Stimulated activated CD8-positive, alpha-beta memory T cell treated with anti-CD3 and anti-CD28 coated beads, Interleukin-12 subunit alpha, Interleukin-12 subunit beta, amount 100 ng/mL, for 24 hours (primary cell): ENCODE data around the gene SMARCA4.
A peak's percentile ranks its signal among the peaks of the same experiment; 100 is the strongest.
"Not testable (repeated sequence)": the region's sequence is repeated elsewhere in the genome, so short reads cannot be mapped to it uniquely, and the experiment has no call there.

Experiments used
- DNase-seq: peaks from one replicate; pipeline ENCODE4 v3.0.0-alpha.2; 2020; ENCODE audit errors: extremely low read depth

SMARCA4 gene

DNA sequence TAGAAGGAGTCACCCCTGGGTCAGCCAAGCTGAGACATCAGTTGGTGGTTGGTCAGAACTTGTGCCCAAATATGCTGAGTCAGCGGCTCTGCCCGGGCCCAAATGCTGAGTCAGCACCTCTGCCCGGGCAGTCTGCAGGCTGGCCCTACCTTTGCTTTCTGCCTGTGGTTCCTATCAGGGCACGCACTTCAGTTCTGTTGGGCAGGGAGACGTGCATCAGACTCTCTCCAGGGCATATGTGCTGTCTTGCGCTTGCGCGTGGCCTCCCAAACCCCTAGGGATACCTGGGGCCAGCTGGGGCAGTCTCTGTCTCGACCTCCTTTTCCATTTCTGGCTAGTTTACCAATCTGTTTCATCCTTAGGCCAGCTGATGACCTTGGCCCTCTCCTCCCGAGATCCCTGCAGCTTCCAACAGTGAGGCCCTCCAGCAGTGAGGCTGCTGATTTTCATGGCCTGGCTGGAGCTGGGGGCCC lies 104.0 kb downstream of the SMARCA4 start:
- DNase-seq, result no peak

DNA sequence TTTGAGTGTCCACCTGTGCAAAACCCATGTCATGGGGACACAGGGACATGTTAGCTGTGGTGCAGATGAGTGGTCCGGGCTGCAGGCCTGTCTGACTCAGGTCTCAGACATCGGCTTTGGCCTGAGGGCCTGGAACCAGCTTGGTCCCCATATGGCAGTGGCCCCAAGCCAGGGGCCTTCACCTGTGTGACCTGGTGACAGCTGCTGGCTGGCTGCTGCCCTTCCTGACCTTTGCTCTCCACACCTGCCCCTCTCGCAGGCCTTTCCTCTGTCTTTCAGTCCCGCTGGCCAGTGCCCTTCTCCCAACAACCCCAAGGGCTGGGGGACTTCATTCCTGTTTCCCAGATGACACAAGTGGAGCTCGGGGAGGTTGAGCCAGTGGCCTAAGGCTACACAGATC lies 105.5 kb downstream of the SMARCA4 start:
- DNase-seq, result no peak

DNA sequence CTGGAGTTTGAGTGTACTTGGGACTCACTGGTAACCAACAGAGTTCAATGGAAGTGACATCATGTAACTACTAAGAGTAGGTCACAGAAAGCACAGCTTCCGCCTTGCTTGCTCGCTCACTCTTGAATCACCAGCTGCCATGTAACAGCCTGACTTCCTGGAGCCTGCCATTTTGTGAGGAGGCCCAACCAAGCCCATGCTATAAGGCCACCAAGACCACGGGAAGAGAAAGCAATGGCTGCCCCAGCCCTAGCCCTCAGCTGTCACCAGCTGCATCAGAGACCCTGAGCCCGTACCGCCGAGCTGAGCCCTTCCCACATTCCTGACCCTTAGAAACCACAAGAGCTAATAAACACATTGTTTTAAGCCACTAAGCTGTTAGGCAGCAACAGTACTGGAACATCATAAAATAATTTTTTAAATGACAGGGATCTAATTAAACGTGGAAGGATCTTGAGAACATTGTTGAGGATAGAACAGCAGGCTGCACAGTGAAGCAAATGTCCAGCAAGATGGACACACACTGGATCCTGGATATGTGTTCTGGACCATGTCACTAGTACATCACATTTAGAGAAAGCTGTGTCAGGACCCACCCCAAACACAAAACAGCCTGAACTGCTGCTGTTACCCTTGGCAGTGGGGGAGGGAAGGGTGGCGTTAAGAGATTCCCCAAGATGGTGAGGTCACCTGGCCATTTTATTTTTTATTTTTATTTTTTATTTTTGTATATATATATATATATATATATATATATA lies 106.7 kb downstream of the SMARCA4 start:
- no peak for DNase-seq

DNA sequence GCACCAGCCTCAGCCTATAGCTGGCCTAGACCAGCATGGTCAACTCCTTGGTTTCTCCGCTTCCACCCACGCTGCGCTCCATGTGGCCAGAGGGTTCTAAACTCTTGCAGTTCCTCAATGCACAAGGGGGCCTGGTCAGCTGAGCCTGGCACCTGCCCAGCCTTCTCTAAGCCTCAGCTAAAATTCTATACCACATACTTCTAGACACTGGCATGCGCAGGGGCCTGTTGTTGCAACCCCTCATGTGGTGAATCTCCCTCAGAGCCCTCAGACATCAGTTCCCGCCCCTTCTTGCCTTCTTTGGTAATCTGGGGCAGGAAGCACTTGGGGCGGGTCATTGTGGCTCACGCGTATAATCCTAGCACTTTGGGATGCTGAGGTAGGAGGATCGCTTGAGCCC lies 108.7 kb downstream of the SMARCA4 start:
- DNase-seq, result no peak

DNA sequence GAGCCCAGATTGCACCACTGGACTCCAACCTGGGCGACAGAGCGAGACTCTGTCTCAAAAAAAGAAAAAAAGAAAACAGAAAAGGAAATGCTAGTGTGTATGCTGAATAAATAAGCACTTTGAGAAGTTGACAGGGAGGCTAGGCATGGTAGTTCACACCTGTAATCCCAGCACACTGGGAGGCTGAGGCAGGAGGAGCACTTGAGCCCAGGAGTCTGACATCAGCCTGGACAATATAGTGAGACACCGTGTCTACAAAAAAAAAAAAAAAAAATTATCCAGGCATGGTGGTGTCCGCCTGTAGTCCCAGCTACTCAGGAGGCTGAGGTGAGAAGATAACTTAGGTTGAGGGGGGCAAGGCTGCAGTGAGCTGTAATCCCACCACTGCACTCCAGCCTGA lies 109.3 kb downstream of the SMARCA4 start:
- DNase-seq, result no peak

DNA sequence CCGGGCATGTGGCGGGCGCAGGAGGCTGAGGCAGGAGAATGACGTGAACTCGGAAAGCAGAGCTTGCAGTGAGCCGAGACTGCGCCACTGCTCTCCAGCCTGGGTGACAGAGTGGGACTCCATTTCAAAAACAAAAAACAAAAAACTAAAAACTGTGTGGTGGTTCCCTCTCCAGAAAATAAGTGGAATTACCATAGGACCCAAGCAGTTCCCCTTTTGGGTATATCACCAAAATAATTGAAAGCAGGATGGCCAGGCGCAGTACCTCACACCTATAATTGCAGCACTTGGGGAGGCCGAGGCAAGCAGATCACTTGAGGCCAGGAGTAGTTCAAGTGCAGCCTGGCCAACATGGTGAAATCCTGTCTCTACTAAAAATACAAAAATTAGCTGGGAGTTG lies 112.7 kb downstream of the SMARCA4 start:
- DNase-seq, result no peak

DNA sequence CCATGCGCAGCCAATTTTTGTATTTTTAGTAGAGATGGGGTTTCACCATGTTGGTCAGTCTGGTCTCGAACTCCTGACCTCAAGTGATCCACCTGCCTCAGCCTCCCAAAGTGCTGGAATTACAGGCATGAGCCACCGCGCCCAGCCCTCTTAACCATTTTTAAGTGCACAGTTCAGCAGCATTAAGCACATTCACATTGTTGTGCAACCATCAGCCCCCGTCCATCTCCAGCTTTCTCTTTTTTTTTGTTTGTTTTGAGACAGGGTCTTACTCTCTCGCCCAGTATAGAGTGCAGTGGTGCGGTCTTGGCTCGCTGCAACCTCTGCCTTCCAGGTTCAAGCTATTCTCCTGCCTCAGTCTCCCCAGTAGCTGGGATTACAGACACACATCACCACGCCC lies 116.0 kb downstream of the SMARCA4 start:
- not testable (repeated sequence) for DNase-seq

DNA sequence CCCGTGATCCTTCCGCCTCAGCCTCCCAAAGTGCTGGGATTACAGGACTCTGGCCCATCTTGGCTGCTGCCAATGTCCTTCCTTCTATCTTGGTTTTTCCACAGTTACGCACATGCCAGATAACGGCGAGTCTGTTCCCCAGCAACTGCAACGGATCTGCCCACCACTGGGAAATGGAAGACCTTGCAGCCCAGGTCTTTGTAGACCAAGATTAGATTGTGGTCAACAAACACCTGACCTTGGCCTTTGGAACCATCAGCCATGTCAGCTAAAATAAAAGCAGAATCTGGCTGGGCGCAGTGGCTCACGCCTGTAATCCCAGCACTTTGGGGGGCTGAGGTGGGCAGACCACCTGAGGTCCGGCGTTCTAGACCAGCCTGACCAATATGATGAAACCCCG lies 118.1 kb downstream of the SMARCA4 start:
- no peak for DNase-seq

DNA sequence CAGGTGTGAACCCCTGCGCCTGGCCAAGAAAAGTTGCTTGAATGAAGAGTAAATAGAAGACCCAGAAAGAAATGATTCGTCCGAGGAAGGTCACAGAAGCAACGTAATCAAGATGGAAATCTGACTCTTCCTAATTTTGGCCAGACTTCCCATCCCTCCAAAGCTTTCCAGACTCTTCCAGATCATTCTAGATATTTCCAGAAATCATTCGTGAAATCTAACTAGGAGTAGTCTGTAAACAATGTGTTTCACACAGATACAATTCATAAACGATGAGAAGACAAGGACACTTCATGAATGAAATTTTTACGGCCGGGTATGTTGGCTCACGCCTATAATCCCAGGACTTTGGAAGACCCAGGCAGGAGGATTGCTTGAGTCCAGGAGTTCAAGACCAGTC lies 119.2 kb downstream of the SMARCA4 start:
- DNase-seq, result no peak

DNA sequence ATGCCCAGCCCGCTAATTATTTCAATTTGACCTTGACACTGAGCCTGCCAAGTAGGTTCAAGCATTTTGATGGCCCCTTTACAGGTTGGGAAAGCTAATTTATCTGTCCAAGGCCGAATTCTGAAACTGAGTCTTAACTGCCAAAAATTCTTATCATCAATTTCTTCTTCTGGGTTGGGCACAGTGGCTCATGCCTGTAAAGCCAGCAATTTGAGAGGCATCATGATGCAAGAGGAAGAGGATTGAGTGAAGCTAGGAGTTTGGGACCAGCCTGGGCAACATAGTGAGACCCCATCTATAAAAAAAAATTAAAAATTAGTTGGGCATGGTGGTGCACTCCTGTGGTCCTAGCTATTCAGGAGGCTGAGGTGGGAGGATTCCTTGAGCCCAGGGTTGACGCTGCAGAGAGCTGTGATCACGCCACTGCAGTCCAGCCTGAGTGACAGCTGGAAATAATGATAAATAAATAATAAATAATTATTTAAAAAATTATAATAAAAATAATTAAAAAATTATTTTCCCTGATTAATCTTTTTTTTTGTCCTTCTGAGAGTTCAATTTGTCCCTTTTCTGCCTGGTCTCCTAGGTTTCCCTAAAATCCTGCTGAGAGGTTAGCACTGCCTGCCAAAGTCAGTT lies 127.2 kb downstream of the SMARCA4 start:
- no peak for DNase-seq

DNA sequence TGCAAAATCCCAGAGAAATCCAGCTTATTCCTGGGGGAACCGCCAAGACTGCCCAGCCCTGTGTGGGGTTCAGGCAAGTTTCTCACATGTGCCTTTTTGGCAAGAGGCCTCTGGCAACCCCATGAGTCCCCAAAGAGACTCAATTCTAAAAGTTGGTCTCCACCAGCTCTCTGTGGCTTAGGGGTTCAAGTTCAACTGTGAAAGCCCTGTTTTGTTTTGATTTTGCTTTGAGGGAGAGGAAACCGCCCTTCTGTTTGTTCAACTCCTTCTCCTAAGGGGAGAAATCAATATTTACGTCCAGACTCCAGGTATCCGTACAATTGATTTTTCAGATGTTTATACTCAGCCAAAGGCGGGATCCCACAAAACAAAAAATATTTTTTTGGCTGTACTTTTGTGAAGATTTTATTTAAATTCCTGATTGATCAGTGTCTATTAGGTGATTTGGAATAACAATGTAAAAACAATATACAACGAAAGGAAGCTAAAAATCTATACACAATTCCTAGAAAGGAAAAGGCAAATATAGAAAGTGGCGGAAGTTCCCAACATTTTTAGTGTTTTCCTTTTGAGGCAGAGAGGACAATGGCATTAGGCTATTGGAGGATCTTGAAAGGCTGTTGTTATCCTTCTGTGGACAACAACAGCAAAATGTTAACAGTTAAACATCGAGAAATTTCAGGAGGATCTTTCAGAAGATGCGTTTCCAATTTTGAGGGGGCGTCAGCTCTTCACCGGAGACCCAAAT lies 127.8 kb downstream of the SMARCA4 start:
- no peak for DNase-seq

DNA sequence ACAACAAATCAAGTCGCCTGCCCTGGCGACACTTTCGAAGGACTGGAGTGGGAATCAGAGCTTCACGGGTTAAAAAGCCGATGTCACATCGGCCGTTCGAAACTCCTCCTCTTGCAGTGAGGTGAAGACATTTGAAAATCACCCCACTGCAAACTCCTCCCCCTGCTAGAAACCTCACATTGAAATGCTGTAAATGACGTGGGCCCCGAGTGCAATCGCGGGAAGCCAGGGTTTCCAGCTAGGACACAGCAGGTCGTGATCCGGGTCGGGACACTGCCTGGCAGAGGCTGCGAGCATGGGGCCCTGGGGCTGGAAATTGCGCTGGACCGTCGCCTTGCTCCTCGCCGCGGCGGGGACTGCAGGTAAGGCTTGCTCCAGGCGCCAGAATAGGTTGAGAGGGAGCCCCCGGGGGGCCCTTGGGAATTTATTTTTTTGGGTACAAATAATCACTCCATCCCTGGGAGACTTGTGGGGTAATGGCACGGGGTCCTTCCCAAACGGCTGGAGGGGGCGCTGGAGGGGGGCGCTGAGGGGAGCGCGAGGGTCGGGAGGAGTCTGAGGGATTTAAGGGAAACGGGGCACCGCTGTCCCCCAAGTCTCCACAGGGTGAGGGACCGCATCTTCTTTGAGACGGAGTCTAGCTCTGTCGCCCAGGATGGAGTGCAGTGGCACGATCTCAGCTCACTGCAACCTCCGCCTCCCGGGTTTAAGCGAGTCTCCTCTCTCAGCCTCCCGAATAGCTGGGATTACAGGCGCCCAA lies 128.6 kb downstream of the SMARCA4 start, which contains the start of gene LDLR:
TSS of gene LDLR (plus strand) at position 210 of the 760 bp plus-strand sequence. CDS start at position 296, 86 bp downstream.
- DNase-seq, result peak; percentile 49

DNA sequence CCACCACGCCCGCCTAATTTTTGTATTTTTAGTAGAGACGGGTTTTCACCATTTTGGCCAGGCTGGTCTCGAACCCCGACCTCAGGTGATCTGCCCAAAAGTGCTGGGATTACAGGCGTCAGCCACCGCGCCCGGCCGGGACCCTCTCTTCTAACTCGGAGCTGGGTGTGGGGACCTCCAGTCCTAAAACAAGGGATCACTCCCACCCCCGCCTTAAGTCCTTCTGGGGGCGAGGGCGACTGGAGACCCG lies 129.1 kb downstream of the SMARCA4 start:
- not testable (repeated sequence) for DNase-seq

DNA sequence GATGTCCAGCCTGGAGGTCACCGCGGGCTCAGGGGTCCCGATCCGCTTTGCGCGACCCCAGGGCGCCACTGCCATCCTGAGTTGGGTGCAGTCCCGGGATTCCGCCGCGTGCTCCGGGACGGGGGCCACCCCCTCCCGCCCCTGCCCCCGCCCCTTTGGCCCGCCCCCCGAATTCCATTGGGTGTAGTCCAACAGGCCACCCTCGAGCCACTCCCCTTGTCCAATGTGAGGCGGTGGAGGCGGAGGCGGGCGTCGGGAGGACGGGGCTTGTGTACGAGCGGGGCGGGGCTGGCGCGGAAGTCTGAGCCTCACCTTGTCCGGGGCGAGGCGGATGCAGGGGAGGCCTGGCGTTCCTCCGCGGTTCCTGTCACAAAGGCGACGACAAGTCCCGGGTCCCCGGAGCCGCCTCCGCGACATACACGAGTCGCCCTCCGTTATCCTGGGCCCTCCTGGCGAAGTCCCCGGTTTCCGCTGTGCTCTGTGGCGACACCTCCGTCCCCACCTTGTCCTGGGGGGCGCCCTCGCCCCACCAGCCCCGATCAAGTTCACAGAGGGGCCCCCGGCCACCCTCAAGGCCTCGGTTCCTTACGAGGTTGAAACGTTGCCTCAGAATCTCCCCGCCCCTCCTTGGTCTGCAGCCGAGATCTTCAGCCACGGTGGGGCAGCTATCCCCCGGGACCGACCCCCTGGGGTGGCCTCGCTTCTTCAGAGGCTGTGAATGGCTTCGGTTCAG lies 129.6 kb downstream of the SMARCA4 start:
- peak; percentile 96 for DNase-seq

DNA sequence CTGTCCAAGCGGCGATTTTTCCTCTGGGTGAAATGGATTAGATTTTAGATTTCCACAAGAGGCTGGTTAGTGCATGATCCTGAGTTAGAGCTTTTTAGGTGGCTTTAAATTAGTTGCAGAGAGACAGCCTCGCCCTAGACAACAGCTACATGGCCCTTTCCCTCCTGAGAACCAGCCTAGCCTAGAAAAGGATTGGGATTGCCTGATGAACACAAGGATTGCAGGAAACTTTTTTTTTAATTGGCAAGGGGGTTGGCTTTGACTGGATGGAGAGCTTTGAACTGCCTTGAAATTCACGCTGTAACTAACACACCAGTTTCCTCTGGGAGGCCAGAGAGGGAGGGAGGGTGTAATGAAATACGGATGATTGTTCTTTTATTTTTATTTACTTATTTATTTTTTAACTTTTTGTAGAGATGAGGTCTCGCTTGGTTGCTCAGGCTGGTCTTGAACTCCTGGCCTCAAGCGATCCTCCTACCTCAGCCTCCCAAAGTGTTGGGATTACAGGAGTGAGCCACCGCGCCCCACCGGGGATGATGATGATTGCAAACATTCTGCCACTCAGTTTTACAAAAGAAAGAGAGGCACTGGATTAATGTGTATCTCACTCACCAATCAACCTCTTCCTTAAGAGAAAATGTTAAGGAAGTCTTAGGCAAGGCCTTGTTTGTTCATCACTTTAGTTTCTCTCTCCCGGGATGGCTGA lies 130.3 kb downstream of the SMARCA4 start:
- DNase-seq, result no peak

DNA sequence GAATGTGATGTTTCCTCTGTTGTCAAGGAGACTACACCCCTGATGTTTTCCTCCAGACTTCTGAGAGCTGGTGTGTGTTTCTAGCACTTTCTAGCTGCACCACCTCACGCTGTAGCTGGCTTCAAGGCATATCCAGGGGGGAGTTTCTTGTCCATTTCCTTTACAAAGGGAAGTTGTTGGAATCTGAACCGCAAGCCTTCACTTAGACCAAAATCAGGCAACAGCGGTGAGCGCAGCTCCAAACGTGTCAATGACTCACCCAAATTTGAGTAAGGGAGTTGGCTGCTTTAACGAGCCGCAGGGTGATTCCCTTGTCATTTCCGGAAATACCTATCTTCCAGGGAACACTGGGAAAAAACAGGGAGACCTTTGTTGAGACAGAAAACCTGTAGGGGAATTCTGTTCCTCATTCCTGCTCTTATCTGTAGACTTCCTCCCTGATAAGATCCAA lies 130.9 kb downstream of the SMARCA4 start:
- no peak for DNase-seq

DNA sequence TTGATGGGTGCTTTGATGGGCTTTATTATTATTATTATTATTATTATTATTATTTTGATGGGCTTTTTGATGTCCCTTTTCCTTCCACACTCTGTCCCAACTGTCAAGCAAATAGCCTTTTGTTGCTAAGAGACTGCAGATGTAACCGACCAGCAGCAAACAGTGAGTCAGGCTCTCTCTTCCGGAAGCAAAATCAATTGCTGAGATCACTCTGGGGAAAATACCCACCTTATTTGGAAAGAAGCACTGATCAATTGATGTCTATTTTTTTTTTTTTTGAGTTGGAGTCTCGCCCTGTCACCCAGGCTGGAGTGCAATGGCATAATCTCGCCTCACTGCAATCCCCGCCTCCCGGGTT lies 131.3 kb downstream of the SMARCA4 start:
- no peak for DNase-seq

DNA sequence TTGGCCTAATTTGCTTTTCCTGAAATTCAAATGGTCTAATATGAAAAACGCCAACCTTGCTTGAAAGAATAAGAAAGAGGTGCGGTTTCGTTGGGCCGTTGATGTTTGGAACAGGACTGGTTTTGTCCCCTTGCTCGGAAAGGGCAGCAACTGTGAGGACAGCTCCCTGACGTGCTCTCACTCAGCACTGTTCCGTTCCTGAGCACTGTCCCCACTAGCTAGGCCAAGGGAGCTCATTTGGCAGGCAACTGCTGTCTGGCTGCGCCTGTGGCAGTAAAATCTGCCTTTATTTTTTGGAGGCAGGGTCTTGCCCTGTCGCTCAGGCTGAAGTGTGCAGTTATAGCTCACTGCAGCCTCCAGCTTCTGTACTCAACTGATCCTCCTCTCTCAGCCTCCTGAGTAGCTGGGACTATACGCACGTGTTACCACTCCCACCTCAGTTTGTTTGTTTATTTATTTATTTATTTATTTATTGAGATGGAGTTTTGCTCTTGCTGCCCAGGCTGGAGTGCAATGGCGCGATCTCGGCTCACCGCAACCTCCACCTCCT lies 132.9 kb downstream of the SMARCA4 start:
- DNase-seq, result no peak

DNA sequence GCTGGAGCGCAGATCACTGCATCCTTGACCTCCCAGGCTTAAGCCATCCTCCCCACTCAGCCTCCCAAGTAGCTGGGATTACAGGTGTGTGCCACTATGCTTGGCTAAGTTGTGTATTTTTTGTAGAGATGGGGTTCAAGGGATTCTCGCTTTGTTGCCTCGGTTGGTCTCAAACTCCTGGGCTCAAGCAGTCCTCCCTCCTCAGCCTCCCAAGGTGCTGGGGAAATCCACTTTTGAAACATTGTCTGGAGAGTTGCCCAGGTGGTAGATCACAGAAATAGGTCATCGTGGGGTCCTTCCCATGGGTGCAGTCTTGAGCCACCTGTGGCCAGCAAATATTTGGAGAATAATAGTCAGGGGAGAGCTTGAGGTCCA lies 133.7 kb downstream of the SMARCA4 start:
- no peak for DNase-seq

DNA sequence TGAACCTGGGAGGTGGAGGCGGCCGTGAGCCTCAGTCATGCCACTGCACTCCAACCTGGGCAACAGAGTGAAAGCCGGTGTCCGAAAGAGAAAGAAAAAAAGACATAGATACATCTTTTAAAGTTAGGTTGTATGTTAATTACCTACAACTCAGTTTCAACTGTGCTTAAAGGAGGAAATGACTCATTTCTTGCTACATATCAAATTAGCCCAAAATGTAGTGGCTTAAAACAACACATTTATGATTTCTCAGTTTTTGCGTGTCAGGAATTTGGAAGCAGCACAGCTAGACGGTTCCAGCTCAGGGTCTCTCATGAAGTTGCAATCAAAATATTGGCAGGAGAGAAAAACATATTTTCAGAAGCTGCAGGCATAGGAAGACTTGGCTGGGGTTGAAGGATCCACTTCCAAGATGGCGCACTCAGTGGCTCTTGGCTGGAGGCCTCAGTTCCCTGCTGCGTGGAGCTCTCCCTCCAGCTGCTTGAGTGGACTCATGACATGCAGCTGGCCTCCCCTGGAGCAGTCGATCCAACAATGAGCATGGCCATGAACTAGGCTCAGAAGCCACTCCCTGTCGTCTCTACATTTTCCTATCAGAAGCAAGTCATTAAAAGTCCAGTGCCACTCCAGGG lies 135.5 kb downstream of the SMARCA4 start:
- no peak for DNase-seq
